ENCODE data around the gene TNFAIP8. TPM values are rescaled to one million over a fixed set of nuclear protein-coding genes. Genes with fewer than 3 reads are reported as not detected.

Gene TNFAIP8
- total RNA-seq, 1 experiment from 2014 or later: 8.0 TPM

DNA sequence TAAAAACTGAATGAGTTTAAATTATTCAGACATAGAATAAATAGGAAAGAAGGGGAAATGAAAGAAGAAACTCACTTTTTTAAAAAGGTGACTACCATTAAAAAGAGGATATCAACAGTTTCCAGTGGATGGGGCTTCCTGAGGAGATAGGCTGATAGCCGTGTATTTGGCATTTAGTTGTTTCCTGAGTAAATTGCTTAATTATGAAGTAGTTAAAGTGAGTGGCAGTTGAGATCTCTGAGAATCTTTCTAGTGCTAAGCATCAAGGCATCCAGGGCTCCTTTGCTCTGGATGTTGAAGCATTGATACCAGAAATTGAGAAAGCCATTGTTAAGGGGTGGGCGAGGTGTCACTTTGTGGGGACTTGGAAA, 2.7 kb downstream of the TNFAIP8 start:
- no TSS peak for BruUV-seq (replicated peaks)
- no peak overlapping the region for H3K27ac ChIP-seq (ENCODE audit: low read length)
- TF ChIP-seq SIN3A (IDR thresholded peaks at IDR 0.05; ENCODE audit: borderline replicate concordance, insufficient read depth, low read depth, low read length): no peak
- ATAC-seq: no peak
- H3K27me3 ChIP-seq (ENCODE audit: control insufficient read depth, insufficient read depth, low read length): peaks cover 4% of the 10 kb centered on the region; the same call in 1 of the 2 replicates
- no peaks in the 10 kb centered on the region for H3K36me3 ChIP-seq (ENCODE audit: control insufficient read depth, insufficient read depth, low read length)
- peaks cover 5% of the 10 kb centered on the region for H3K4me1 ChIP-seq (ENCODE audit: control insufficient read depth, insufficient read depth, low read length)
- POLR2A ChIA-PET: no interaction called here
- no peaks in the 10 kb centered on the region for H3K9me3 ChIP-seq (ENCODE audit: control insufficient read depth, insufficient read depth, low read depth, low read length)
- no peak for DNase-seq (ENCODE audit: low read depth, low spot score)
- no peak overlapping the region for H3K4me3 ChIP-seq (ENCODE audit: low read depth in 2 of 2, low read length in 2 of 2)
- CTCF ChIA-PET: no interaction called here
- in situ Hi-C loops (cut with HindIII; ENCODE audit: low pct_unique_long_range_greater_than_20kb, low sequenced_read_pairs) (no loop called here), intact Hi-C loops (cut with micrococcal nuclease; ENCODE audit: unreplicated experiment) (no loop called here)

DNA sequence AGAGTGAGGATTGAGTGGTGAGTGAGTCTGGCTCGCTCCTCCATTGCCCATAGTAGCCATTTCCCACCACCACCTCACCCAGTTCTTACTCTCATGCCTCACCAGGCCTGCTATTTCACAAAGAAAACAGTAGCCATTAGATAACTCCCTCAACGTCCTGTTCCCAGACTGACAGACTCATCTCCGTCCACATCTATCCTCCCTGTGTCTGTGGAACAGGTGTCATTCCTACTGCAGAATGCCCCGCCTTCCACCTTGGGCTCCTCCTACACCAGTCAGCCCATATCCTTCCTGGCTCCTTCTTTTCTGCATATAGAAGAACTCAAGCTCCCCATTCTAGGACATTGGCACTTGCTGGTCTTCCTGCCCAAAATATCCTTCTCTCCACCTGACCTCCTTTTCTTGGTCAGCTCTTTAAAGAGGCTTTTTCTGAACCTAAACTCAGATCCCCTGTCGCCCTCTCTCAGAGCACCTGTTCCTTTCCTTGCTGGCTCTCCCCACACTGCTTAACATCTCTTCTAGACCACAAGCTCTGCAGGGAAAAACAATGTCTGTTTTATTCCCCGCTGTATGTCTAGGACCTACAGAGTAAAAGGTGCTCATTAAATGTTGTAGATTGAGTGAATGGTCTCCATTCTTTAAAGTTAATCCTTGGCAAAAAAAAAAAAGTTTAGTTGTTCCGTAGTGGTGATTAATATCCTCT, 3.2 kb downstream of the TNFAIP8 start:
- no TSS peak for BruUV-seq (replicated peaks)
- intact Hi-C loops (cut with micrococcal nuclease; ENCODE audit: unreplicated experiment) (no loop called here), in situ Hi-C loops (cut with HindIII; ENCODE audit: low pct_unique_long_range_greater_than_20kb, low sequenced_read_pairs) (no loop called here)
- DNase-seq (ENCODE audit: low read depth, low spot score) (no peak), ATAC-seq (no peak)
- TF ChIP-seq SIN3A (IDR thresholded peaks at IDR 0.05; ENCODE audit: borderline replicate concordance, insufficient read depth, low read depth, low read length) (no peak), POLR2AphosphoS5 (IDR thresholded peaks at IDR 0.05; ENCODE audit: low read depth, low read length) (no peak), TCF7L2 (IDR thresholded peaks at IDR 0.05; ENCODE audit: low read depth, low read length) (no peak)
- TF ChIP-seq, protein P1, sequence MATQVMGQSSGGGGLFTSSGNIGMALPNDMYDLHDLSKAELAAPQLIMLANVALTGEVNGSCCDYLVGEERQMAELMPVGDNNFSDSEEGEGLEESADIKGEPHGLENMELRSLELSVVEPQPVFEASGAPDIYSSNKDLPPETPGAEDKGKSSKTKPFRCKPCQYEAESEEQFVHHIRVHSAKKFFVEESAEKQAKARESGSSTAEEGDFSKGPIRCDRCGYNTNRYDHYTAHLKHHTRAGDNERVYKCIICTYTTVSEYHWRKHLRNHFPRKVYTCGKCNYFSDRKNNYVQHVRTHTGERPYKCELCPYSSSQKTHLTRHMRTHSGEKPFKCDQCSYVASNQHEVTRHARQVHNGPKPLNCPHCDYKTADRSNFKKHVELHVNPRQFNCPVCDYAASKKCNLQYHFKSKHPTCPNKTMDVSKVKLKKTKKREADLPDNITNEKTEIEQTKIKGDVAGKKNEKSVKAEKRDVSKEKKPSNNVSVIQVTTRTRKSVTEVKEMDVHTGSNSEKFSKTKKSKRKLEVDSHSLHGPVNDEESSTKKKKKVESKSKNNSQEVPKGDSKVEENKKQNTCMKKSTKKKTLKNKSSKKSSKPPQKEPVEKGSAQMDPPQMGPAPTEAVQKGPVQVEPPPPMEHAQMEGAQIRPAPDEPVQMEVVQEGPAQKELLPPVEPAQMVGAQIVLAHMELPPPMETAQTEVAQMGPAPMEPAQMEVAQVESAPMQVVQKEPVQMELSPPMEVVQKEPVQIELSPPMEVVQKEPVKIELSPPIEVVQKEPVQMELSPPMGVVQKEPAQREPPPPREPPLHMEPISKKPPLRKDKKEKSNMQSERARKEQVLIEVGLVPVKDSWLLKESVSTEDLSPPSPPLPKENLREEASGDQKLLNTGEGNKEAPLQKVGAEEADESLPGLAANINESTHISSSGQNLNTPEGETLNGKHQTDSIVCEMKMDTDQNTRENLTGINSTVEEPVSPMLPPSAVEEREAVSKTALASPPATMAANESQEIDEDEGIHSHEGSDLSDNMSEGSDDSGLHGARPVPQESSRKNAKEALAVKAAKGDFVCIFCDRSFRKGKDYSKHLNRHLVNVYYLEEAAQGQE (IDR thresholded peaks at IDR 0.05; ENCODE audit: insufficient read depth in 1 of 2, low read depth in 2 of 2, low read length in 1 of 2): no peak
- Histone ChIP-seq H3K4me3 (ENCODE audit: low read depth in 2 of 2, low read length in 2 of 2) (no peak overlapping the region), H3K27ac (ENCODE audit: low read length) (no peak overlapping the region), H3K4me1 (ENCODE audit: control insufficient read depth, insufficient read depth, low read length) (peaks cover 5% of the 10 kb centered on the region), H3K36me3 (ENCODE audit: control insufficient read depth, insufficient read depth, low read length) (no peaks in the 10 kb centered on the region), H3K9me3 (ENCODE audit: control insufficient read depth, insufficient read depth, low read depth, low read length) (no peaks in the 10 kb centered on the region), H3K27me3 (ENCODE audit: control insufficient read depth, insufficient read depth, low read length) (peaks cover 4% of the 10 kb centered on the region; the same call in 1 of the 2 replicates)
- ChIA-PET CTCF (no interaction called here), POLR2A (no interaction called here)

DNA sequence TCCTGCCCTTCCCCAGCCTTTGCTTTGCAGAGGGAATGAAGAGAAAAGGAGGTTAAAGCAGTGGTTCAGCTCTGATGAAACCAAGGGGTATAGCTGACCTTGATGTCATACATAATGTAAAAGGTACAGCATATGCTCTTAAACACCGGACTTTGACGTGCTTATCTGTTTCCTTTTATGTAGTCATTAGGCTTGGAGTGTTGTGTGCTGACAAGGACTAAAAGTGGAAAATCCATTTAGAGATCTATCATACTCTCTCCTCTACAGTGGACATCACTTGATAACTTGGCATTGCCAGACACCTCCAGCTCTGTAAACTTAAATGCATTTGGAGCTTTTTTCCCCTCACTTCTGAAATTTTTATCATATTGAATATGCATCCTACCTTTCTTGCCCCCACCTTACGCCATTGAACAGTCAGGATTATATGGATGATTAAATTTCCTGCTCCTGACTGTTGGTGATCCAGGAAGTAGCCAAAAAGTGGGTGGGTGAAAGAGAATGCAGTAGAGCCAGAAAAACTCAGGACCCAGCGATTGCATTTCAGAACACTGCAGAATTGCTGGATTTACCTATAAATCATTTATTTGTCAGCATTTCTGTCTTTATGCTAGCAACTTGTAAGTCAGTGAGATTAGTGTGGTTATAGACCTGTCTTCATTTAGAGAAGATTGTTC, 4.1 kb downstream of the TNFAIP8 start:
- TF ChIP-seq SIN3A (IDR thresholded peaks at IDR 0.05; ENCODE audit: borderline replicate concordance, insufficient read depth, low read depth, low read length) (no peak), TCF7L2 (IDR thresholded peaks at IDR 0.05; ENCODE audit: low read depth, low read length) (no peak), POLR2AphosphoS5 (IDR thresholded peaks at IDR 0.05; ENCODE audit: low read depth, low read length) (no peak)
- TF ChIP-seq, protein P1 (IDR thresholded peaks at IDR 0.05; ENCODE audit: insufficient read depth in 1 of 2, low read depth in 2 of 2, low read length in 1 of 2): no peak
- TF ChIP-seq, protein P2, sequence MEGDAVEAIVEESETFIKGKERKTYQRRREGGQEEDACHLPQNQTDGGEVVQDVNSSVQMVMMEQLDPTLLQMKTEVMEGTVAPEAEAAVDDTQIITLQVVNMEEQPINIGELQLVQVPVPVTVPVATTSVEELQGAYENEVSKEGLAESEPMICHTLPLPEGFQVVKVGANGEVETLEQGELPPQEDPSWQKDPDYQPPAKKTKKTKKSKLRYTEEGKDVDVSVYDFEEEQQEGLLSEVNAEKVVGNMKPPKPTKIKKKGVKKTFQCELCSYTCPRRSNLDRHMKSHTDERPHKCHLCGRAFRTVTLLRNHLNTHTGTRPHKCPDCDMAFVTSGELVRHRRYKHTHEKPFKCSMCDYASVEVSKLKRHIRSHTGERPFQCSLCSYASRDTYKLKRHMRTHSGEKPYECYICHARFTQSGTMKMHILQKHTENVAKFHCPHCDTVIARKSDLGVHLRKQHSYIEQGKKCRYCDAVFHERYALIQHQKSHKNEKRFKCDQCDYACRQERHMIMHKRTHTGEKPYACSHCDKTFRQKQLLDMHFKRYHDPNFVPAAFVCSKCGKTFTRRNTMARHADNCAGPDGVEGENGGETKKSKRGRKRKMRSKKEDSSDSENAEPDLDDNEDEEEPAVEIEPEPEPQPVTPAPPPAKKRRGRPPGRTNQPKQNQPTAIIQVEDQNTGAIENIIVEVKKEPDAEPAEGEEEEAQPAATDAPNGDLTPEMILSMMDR (IDR thresholded peaks at IDR 0.05): no peak
- Histone ChIP-seq H3K4me1 (ENCODE audit: control insufficient read depth, insufficient read depth, low read length) (peaks cover 5% of the 10 kb centered on the region), H3K27me3 (ENCODE audit: control insufficient read depth, insufficient read depth, low read length) (peaks cover 2% of the 10 kb centered on the region; the same call in 1 of the 2 replicates), H3K9me3 (ENCODE audit: control insufficient read depth, insufficient read depth, low read depth, low read length) (no peaks in the 10 kb centered on the region), H3K4me3 (ENCODE audit: low read depth in 2 of 2, low read length in 2 of 2) (no peak overlapping the region), H3K27ac (ENCODE audit: low read length) (no peak overlapping the region), H3K36me3 (ENCODE audit: control insufficient read depth, insufficient read depth, low read length) (no peaks in the 10 kb centered on the region)
- intact Hi-C loops (cut with micrococcal nuclease; ENCODE audit: unreplicated experiment) (no loop called here), in situ Hi-C loops (cut with HindIII; ENCODE audit: low pct_unique_long_range_greater_than_20kb, low sequenced_read_pairs) (no loop called here)
- DNase-seq (ENCODE audit: low read depth, low spot score): no peak
- no peak for ATAC-seq
- CTCF ChIA-PET: no interaction called here
- POLR2A ChIA-PET: no interaction called here
- BruUV-seq (replicated peaks): no TSS peak
